Liver (tissue), 3 donors: ENCODE measurements around the gene SLIT3.

Experiments used
- CTCF ChIP-seq: fragments of 150-350 bp; IDR thresholded peaks from 2 replicates; pipeline ENCODE4 v1.5.1; 2017; ENCODE audit warnings: improper control_type of control experiment, low read depth, low read length; ENCODE audit not compliant: missing input control
- FOXA1 ChIP-seq: IDR thresholded peaks from 2 replicates; pipeline ENCODE4 v1.6.1; 2016; ENCODE audit warnings: antibody characterized with exemption
- JUND ChIP-seq, 2 donors: IDR thresholded peaks; 2 replicates each; pipeline ENCODE4 v1.6.1; 2016; ENCODE audit warnings: antibody characterized with exemption in 2 of 2
- SP1 ChIP-seq: IDR thresholded peaks from 2 replicates; pipeline ENCODE4 v1.6.1; 2018; ENCODE audit warnings: antibody characterized with exemption, mild to moderate bottlenecking
- TF ChIP-seq, protein P1 (sequence below): IDR thresholded peaks from 2 replicates; pipeline ENCODE4 v1.6.1; 2016; ENCODE audit warnings: antibody characterized with exemption
- TF ChIP-seq, protein P2 (sequence below): IDR thresholded peaks from 2 replicates; pipeline ENCODE4 v1.6.1; 2016; ENCODE audit warnings: antibody characterized with exemption, mild to moderate bottlenecking
- donor health status: healthy.
- donor health status: healthy.

DNA sequence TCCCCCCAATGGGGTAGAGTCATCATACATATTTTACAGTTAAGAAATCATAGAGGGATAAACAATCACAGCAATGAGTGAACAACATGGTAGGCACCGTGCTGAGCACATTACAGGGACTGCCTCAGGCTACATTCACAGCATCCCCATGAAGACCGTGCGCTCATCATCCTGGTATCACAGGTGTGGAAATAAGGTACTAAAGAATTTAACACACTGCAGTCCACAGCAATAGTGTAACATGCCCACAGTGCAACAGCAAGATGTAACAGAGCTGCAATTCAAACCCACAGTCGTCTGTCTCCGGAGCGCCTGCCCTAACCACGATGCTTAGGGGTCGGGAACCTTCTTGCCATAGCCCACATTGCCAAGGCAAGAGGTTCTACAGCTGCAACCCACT lies 5.6 kb downstream of the SLIT3 start:
- TF ChIP-seq, protein P1, sequence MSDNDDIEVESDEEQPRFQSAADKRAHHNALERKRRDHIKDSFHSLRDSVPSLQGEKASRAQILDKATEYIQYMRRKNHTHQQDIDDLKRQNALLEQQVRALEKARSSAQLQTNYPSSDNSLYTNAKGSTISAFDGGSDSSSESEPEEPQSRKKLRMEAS = no peak
- TF ChIP-seq, protein P2, sequence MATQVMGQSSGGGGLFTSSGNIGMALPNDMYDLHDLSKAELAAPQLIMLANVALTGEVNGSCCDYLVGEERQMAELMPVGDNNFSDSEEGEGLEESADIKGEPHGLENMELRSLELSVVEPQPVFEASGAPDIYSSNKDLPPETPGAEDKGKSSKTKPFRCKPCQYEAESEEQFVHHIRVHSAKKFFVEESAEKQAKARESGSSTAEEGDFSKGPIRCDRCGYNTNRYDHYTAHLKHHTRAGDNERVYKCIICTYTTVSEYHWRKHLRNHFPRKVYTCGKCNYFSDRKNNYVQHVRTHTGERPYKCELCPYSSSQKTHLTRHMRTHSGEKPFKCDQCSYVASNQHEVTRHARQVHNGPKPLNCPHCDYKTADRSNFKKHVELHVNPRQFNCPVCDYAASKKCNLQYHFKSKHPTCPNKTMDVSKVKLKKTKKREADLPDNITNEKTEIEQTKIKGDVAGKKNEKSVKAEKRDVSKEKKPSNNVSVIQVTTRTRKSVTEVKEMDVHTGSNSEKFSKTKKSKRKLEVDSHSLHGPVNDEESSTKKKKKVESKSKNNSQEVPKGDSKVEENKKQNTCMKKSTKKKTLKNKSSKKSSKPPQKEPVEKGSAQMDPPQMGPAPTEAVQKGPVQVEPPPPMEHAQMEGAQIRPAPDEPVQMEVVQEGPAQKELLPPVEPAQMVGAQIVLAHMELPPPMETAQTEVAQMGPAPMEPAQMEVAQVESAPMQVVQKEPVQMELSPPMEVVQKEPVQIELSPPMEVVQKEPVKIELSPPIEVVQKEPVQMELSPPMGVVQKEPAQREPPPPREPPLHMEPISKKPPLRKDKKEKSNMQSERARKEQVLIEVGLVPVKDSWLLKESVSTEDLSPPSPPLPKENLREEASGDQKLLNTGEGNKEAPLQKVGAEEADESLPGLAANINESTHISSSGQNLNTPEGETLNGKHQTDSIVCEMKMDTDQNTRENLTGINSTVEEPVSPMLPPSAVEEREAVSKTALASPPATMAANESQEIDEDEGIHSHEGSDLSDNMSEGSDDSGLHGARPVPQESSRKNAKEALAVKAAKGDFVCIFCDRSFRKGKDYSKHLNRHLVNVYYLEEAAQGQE = no peak
- TF ChIP-seq CTCF = no peak
- TF ChIP-seq FOXA1 = no peak
- TF ChIP-seq SP1 = no peak
- TF ChIP-seq JUND (IDR thresholded peaks at IDR 0.05) = no peak
